ENCODE data around the gene TBXAS1. TPM values are rescaled to one million over a fixed set of nuclear protein-coding genes. Genes with fewer than 3 reads are reported as not detected.

The TBXAS1 gene
- total RNA-seq, 3 donors from 2014 or later (not counting 1 experiment from before 2014, with no cell fraction given) = 72.7 to 110 (median 88.7) TPM

- Histone ChIP-seq H3K4me1 (ENCODE audit: control insufficient read depth, insufficient read depth, low read length) (peaks cover 22% of the 10 kb centered on the region), H3K9me3 (ENCODE audit: control insufficient read depth, insufficient read depth, low read length) (no peaks in the 10 kb centered on the region), H3K27me3 (ENCODE audit: control insufficient read depth, insufficient read depth, low read length) (no peaks in the 10 kb centered on the region), H3K36me3 (ENCODE audit: control insufficient read depth, insufficient read depth, low read length) (no peaks in the 10 kb centered on the region), H3K4me3 (ENCODE audit: low read length) (no peak overlapping the region), H3K27ac (ENCODE audit: low read length) (no peak overlapping the region)
- no peak for TF ChIP-seq CTCF (IDR thresholded peaks at IDR 0.05)
- H3K27me3 Mint-ChIP-seq (ENCODE audit: low read depth in 2 of 2) = no peaks in the 10 kb centered on the region
- peaks cover 3 to 8% of the 10 kb centered on the region in 2 donors for H3K9me3 Mint-ChIP-seq
- 98% methylated on average over 6 of the region's 7 CpGs for WGBS (ENCODE audit: insufficient coverage)
- intact Hi-C loops (cut with micrococcal nuclease) = no loop called here
- H3K4me1 Mint-ChIP-seq = peaks cover 50 to 51% of the 10 kb centered on the region in 2 donors
- peak overlapping the region; percentile 28 for H3K4me3 Mint-ChIP-seq
- DNase-seq = no peak
- peak overlapping the region in 1 of 2 donors; percentile 29 for H3K27ac Mint-ChIP-seq
- ATAC-seq = no peak
- H3K36me3 Mint-ChIP-seq = peaks cover 12% of the 10 kb centered on the region
Observed at GRCh38 chr7:139866047-139866837, 37.2 kb downstream of the TBXAS1 start.

- intact Hi-C loops (cut with micrococcal nuclease) = no loop called here
- Histone ChIP-seq H3K27me3 (ENCODE audit: control insufficient read depth, insufficient read depth, low read length) (no peaks in the 10 kb centered on the region), H3K36me3 (ENCODE audit: control insufficient read depth, insufficient read depth, low read length) (no peaks in the 10 kb centered on the region), H3K9me3 (ENCODE audit: control insufficient read depth, insufficient read depth, low read length) (no peaks in the 10 kb centered on the region), H3K4me3 (ENCODE audit: low read length) (no peak overlapping the region), H3K27ac (ENCODE audit: low read length) (no peak overlapping the region), H3K4me1 (ENCODE audit: control insufficient read depth, insufficient read depth, low read length) (peaks cover 21% of the 10 kb centered on the region)
- H3K27me3 Mint-ChIP-seq (ENCODE audit: low read depth in 2 of 2) = no peaks in the 10 kb centered on the region
- peaks cover 0 to 5% of the 10 kb centered on the region in 2 donors for H3K9me3 Mint-ChIP-seq
- no peak for DNase-seq
- 95% methylated on average over 8 of the region's 8 CpGs for WGBS (ENCODE audit: insufficient coverage)
- TF ChIP-seq CTCF (IDR thresholded peaks at IDR 0.05) = no peak
- H3K4me1 Mint-ChIP-seq = peaks cover 48 to 49% of the 10 kb centered on the region in 2 donors
- peaks cover 12% of the 10 kb centered on the region for H3K36me3 Mint-ChIP-seq
- no peak for ATAC-seq
- no peak overlapping the region for H3K4me3 Mint-ChIP-seq
- H3K27ac Mint-ChIP-seq = peak overlapping the region in 1 of 2 donors; percentile 41
Observed at GRCh38 chr7:139867847-139868246, 38.8 kb downstream of the TBXAS1 start.

GRCh38 chr7:139869886-139870285 lies 40.8 kb downstream of the TBXAS1 start:
- Mint-ChIP-seq H3K36me3 (no peaks in the 10 kb centered on the region), H3K27me3 (ENCODE audit: low read depth in 2 of 2) (no peaks in the 10 kb centered on the region), H3K4me1 (peaks cover 52 to 58% of the 10 kb centered on the region in 2 donors), H3K4me3 (peak overlapping the region; percentile 52), H3K9me3 (no peaks in the 10 kb centered on the region), H3K27ac (peak overlapping the region; percentile 70 to 83)
- 37% methylated on average over 2 of the region's 2 CpGs for WGBS (ENCODE audit: insufficient coverage)
- Histone ChIP-seq H3K4me3 (ENCODE audit: low read length) (no peak overlapping the region), H3K4me1 (ENCODE audit: control insufficient read depth, insufficient read depth, low read length) (peaks cover 41% of the 10 kb centered on the region), H3K27ac (ENCODE audit: low read length) (no peak overlapping the region), H3K9me3 (ENCODE audit: control insufficient read depth, insufficient read depth, low read length) (no peaks in the 10 kb centered on the region), H3K27me3 (ENCODE audit: control insufficient read depth, insufficient read depth, low read length) (no peaks in the 10 kb centered on the region), H3K36me3 (ENCODE audit: control insufficient read depth, insufficient read depth, low read length) (no peaks in the 10 kb centered on the region)
- ATAC-seq (no peak), DNase-seq (no peak)
- intact Hi-C loops (cut with micrococcal nuclease) = loop anchor here (1.0 to 10.0 kb wide), 4 partner anchors 15 to 305 kb away; partner anchors contain the start of gene KDM7A
- TF ChIP-seq CTCF (IDR thresholded peaks at IDR 0.05) = no peak

All from natural killer cell (primary cell).